ENCODE results near the gene RNF217. TPM values are rescaled to one million over a fixed set of nuclear protein-coding genes. Genes with fewer than 3 reads are reported as not detected.

Gene RNF217
- total and polyA plus RNA-seq, 8 donors, result 3.4 to 14.3 (median 8.0) TPM

GRCh38 chr6:124982669-124983068 lies 20.4 kb downstream of the RNF217 start:
- Histone ChIP-seq H3K36me3 (peaks cover 0 to 5% (median 0%) of the 10 kb centered on the region in 3 donors), H3K9me3 (peaks cover 0 to 2% (median 0%) of the 10 kb centered on the region in 4 donors), H3K27ac (no peak overlapping the region), H3K4me1 (peaks cover 0 to 2% (median 0%) of the 10 kb centered on the region in 3 donors), H3K27me3 (no peaks in the 10 kb centered on the region), H3K4me3 (no peak overlapping the region)
- no peak for TF ChIP-seq CTCF (IDR thresholded peaks at IDR 0.05)
- DNase-seq (no peak), FAIRE-seq (no peak), ATAC-seq (no peak)
- intact Hi-C loops (cut with DNase I), result no loop called here

GRCh38 chr6:124983383-124984083 lies 21.3 kb downstream of the RNF217 start:
- FAIRE-seq (no peak), ATAC-seq (no peak), DNase-seq (no peak)
- Histone ChIP-seq H3K4me1 (no peaks in the 10 kb centered on the region), H3K27ac (no peak overlapping the region), H3K36me3 (peaks cover 0 to 3% (median 0%) of the 10 kb centered on the region in 3 donors), H3K27me3 (no peaks in the 10 kb centered on the region), H3K9me3 (peaks cover 0 to 2% (median 0%) of the 10 kb centered on the region in 4 donors), H3K4me3 (no peak overlapping the region)
- no peak for TF ChIP-seq CTCF (IDR thresholded peaks at IDR 0.05)
- intact Hi-C loops (cut with DNase I), result no loop called here
- 95 to 96% methylated on average over 2 of the region's 2 CpGs for WGBS, 2 donors

GRCh38 chr6:124984668-124985338 lies 22.6 kb downstream of the RNF217 start:
- DNase-seq, result no peak
- no peaks in the 10 kb centered on the region for H3K4me1 ChIP-seq
- H3K4me3 ChIP-seq, result no peak overlapping the region
- TF ChIP-seq CTCF (IDR thresholded peaks at IDR 0.05), result no peak
- H3K27ac ChIP-seq, result no peak overlapping the region
- FAIRE-seq, result no peak
- ATAC-seq, result no peak
- H3K27me3 ChIP-seq, result no peaks in the 10 kb centered on the region
- no peaks in the 10 kb centered on the region for H3K36me3 ChIP-seq
- peaks cover 0 to 2% (median 0%) of the 10 kb centered on the region in 4 donors for H3K9me3 ChIP-seq
- intact Hi-C loops (cut with DNase I), result no loop called here
- WGBS, 2 donors, result 97 to 98% methylated on average over 1 of the region's 1 CpG

GRCh38 chr6:124986164-124986563 lies 23.9 kb downstream of the RNF217 start:
- Histone ChIP-seq H3K4me3 (no peak overlapping the region), H3K4me1 (no peaks in the 10 kb centered on the region), H3K9me3 (no peaks in the 10 kb centered on the region), H3K27ac (no peak overlapping the region), H3K27me3 (no peaks in the 10 kb centered on the region), H3K36me3 (no peaks in the 10 kb centered on the region)
- FAIRE-seq (no peak), ATAC-seq (no peak), DNase-seq (no peak)
- intact Hi-C loops (cut with DNase I), result no loop called here
- no peak for TF ChIP-seq CTCF (IDR thresholded peaks at IDR 0.05)

- ATAC-seq, result no peak
- DNase-seq, result no peak
- intact Hi-C loops (cut with DNase I), result no loop called here
Observed at GRCh38 chr6:124987291-124987690, 25.1 kb downstream of the RNF217 start.

More at GRCh38 chr6:124987291-124987690, 25.1 kb downstream of the RNF217 start:
- Histone ChIP-seq H3K27me3 (no peaks in the 10 kb centered on the region), H3K4me3 (no peak overlapping the region), H3K9me3 (no peaks in the 10 kb centered on the region), H3K36me3 (no peaks in the 10 kb centered on the region), H3K27ac (no peak overlapping the region), H3K4me1 (no peaks in the 10 kb centered on the region)
- TF ChIP-seq CTCF (IDR thresholded peaks at IDR 0.05), result no peak
- no peak for FAIRE-seq
- WGBS, 2 donors, result 85 to 93% methylated on average over 1 of the region's 1 CpG
